ENCODE measurements around the gene FUCA2.

The FUCA2 gene

GRCh38 chr6:143528164-143528811 is 16.8 kb upstream of the FUCA2 start:
- no peak overlapping the region for H3K27ac ChIP-seq
- no peak overlapping the region; the same call in 1 of the 2 replicates for H2AFZ ChIP-seq (ENCODE audit: low read depth)
- no peaks in the 10 kb centered on the region for H4K20me1 ChIP-seq (ENCODE audit: insufficient read depth)
- no peaks in the 10 kb centered on the region for H3K79me2 ChIP-seq (ENCODE audit: insufficient read depth, low read depth)
- TF ChIP-seq CTCF (conservative IDR thresholded peaks at IDR 0.05; ENCODE audit: low read depth, low read length) = no peak
- H3K36me3 ChIP-seq (ENCODE audit: insufficient read depth) = no peaks in the 10 kb centered on the region
- H3K4me2 ChIP-seq = peak overlapping the region; percentile 25
- H3K27me3 ChIP-seq (ENCODE audit: insufficient read depth, low read depth) = no peaks in the 10 kb centered on the region
- H3K4me1 ChIP-seq (ENCODE audit: low read depth, poor library complexity, severe bottlenecking) = peaks cover 13% of the 10 kb centered on the region
- no peak overlapping the region for H3K9ac ChIP-seq
- no peak overlapping the region for H3K4me3 ChIP-seq (IDR thresholded peaks at IDR 0.05; ENCODE audit: insufficient read depth, low read depth, low read length)

- Histone ChIP-seq H2AFZ (ENCODE audit: low read depth) (no peak overlapping the region), H3K27me3 (ENCODE audit: insufficient read depth, low read depth) (no peaks in the 10 kb centered on the region), H4K20me1 (ENCODE audit: insufficient read depth) (no peaks in the 10 kb centered on the region), H3K27ac (no peak overlapping the region), H3K79me2 (ENCODE audit: insufficient read depth, low read depth) (no peaks in the 10 kb centered on the region), H3K4me2 (no peak overlapping the region), H3K4me3 (IDR thresholded peaks at IDR 0.05; ENCODE audit: insufficient read depth, low read depth, low read length) (no peak overlapping the region), H3K9ac (no peak overlapping the region), H3K4me1 (ENCODE audit: low read depth, poor library complexity, severe bottlenecking) (peaks cover 13% of the 10 kb centered on the region), H3K36me3 (ENCODE audit: insufficient read depth) (no peaks in the 10 kb centered on the region)
- TF ChIP-seq CTCF (conservative IDR thresholded peaks at IDR 0.05; ENCODE audit: low read depth, low read length) = no peak
Observed at GRCh38 chr6:143527677-143528076, 16.2 kb upstream of the FUCA2 start.

- H3K27me3 ChIP-seq (ENCODE audit: insufficient read depth, low read depth) = no peaks in the 10 kb centered on the region
- H4K20me1 ChIP-seq (ENCODE audit: insufficient read depth) = no peaks in the 10 kb centered on the region
- H3K27ac ChIP-seq = no peak overlapping the region
- peaks cover 13% of the 10 kb centered on the region for H3K4me1 ChIP-seq (ENCODE audit: low read depth, poor library complexity, severe bottlenecking)
- H3K36me3 ChIP-seq (ENCODE audit: insufficient read depth) = no peaks in the 10 kb centered on the region
- no peak overlapping the region for H3K4me2 ChIP-seq
- no peaks in the 10 kb centered on the region for H3K79me2 ChIP-seq (ENCODE audit: insufficient read depth, low read depth)
- H2AFZ ChIP-seq (ENCODE audit: low read depth) = no peak overlapping the region
- H3K4me3 ChIP-seq (IDR thresholded peaks at IDR 0.05; ENCODE audit: insufficient read depth, low read depth, low read length) = no peak overlapping the region
- no peak overlapping the region for H3K9ac ChIP-seq
- no peak for TF ChIP-seq CTCF (conservative IDR thresholded peaks at IDR 0.05; ENCODE audit: low read depth, low read length)
Observed at GRCh38 chr6:143525356-143525755, 13.8 kb upstream of the FUCA2 start.

GRCh38 chr6:143522039-143522600 is 10.6 kb upstream of the FUCA2 start:
- Histone ChIP-seq H4K20me1 (ENCODE audit: insufficient read depth) (no peaks in the 10 kb centered on the region), H3K36me3 (ENCODE audit: insufficient read depth) (no peaks in the 10 kb centered on the region), H3K27ac (no peak overlapping the region), H3K4me2 (no peak overlapping the region), H3K27me3 (ENCODE audit: insufficient read depth, low read depth) (no peaks in the 10 kb centered on the region), H3K9ac (no peak overlapping the region), H3K4me3 (IDR thresholded peaks at IDR 0.05; ENCODE audit: insufficient read depth, low read depth, low read length) (no peak overlapping the region), H3K4me1 (ENCODE audit: low read depth, poor library complexity, severe bottlenecking) (peaks cover under 1% of the 10 kb centered on the region), H3K79me2 (ENCODE audit: insufficient read depth, low read depth) (no peaks in the 10 kb centered on the region), H2AFZ (ENCODE audit: low read depth) (no peak overlapping the region)
- no peak for TF ChIP-seq CTCF (conservative IDR thresholded peaks at IDR 0.05; ENCODE audit: low read depth, low read length)

All from KMS-11 (cell line).